GM19099 (cell line): Measurements from ENCODE around the gene L1CAM.

Source experiments
- POLR2A ChIP-seq: IDR thresholded peaks from 3 replicates; pipeline ENCODE4 v1.6.1; 2011; ENCODE audit warnings: low read depth; ENCODE audit not compliant: insufficient read length; ENCODE audit errors: extremely low read depth

L1CAM gene

DNA sequence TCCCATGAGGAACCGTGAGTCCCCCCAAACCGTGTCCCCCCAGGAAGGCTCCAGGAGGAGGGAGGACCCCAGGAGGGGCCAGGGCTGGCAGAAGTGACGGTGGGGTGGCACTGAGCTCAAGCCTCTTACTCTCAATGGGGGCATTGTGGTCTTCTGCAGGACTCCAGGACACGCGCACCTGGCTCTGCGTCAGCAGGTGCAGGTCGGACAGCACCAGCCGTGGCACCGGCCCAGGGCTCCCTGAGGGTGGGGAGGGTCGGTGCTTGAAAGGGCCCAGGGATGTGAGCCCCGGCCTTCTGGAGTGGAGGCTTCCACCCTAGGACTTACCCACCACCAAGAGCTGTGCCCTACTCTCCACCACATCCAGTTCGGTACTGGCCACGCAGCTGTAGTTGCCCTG, 18.3 kb downstream of the L1CAM start:
- TF ChIP-seq POLR2A, result no peak

DNA sequence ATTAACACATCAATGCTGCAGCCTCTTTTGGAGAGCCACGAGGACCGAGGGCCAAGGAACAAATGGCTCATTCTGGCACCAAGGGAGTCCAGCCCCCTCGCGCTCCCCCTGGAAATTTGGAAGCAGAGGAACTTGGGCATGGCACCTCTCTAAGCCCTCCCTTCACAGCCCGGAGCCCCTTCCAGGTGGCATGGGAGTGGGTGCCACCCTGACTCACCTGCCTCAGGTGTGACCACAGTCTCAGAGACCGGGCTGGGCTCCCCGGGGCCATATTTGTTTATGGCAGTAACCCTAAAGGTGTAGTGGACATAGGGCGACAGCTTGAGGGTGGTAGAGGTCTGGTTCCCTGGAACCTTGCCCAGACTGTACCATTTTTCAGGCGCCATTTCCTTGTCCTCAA, 18.8 kb downstream of the L1CAM start:
- no peak for TF ChIP-seq POLR2A

DNA sequence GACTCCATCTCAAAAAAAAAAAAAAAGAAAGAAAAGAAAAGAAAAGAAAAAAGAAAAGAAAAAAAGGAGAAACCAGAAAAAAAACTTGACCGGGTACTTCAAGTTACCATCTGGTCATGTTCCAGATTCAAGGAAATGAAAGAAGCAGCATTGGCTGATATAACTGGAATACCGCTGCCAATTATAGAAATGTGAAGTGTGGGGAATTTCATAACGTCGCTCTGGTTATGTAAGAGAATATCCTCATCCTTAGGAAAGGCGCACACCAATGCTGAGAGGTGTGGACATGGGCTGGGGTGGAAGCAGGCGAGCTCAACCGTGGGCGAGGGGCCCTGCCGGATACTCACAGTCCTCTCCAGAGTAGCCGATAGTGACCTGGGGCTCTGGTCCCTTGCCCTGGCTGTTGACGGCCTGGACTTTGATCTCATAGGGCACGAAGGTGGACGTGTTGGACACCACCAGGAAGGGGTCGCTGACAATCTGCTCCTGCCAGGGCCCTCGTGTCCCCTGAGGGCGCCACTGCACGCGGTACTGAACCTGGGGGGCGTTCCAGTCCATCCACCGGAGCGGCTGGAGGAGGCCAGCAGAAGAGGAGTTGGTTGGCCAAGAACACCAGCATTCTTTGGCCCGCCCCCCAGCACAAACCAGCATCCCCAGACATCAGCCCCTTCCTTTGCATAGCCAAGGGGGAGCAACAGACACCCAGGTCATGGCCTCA, 19.5 kb downstream of the L1CAM start:
- TF ChIP-seq POLR2A, result no peak

DNA sequence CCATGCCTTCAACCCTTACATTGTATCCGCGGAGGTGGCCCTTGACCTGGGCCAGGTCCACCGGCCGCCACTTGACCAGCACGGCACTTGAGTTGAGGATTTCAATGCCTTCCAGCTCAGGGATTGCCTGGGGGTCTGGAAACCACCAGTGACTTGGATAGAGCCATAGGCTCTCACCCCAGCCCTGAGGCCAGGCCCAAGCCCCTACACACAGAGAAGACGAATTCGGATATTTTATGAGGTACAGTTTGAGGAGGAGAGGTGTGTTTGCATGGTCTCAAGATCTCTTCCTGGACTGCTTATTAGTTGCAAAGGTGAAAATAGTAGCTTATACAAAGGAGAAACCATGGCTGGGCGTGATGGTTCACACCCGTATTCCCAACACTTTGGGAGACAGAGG, 20.3 kb downstream of the L1CAM start:
- no peak for TF ChIP-seq POLR2A

DNA sequence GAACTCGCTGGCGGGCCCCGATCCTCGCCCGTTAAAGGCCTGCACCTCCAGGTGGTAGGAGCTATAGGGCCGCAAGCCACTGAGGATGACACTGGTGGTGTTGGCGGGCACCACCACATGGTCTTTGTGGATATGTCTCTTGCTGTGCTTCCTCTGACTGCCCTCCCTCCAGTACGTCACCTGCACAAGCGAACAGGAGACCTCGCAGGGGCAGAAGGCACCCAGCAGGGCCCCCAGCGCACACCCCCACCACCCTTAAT, 20.7 kb downstream of the L1CAM start:
- TF ChIP-seq POLR2A, result no peak

DNA sequence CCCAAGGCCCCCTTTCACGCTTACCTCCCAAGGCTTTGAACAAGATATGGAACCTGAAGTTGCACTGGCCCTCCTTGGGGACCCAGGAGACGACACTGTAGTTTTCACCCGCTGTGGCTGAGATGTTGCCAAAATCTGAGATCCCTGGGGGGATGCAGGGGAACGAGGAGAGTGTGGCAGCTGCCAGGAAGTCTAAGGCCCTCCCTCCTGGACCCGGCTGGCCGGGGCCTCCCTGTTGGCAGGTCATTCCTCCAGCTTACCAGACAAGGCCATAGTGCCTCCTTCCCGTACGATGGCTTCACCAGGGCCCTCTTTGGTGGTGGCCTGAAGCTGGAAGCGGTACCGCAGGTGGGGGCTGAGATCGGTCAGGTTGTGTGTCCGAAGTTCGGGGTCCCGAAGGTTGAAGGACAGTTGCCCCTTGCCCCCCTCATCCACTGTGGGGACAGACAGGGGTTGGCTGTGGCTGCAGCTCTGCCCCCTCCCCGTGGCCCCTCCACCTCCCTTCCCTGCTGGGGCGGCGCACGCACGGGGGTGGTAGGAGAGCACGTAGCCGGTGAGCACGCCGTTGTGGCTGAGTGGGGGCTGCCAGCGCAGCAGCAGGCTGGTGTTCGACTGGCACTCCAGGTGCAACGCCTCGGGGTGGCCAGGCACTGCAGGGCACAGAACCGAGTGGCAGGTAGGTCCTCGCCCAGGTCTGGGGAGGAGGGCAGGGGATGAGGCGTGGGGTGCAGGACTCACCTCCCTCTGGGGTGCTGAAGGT, 21.2 kb downstream of the L1CAM start:
- TF ChIP-seq POLR2A, result no peak

DNA sequence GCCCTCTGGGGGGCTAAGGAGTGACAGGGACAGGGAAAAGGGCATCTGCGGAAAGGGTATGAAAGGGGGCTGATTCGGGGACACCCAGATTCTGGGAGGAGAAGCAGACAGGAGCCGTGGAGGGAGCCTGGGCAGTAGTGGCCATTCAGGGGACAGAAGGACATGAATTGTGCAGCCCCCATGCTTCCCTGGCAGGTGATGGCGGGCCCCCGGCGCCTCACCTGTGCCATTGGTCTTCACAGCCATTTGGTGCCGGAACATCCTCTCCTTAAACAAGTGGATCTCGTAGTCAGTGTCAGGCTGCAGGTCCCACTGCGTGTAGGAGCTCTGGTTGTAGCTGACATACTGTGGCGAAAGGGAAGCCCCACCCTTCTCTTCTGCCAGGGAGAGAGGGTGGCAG, 21.9 kb downstream of the L1CAM start:
- TF ChIP-seq POLR2A, result no peak

DNA sequence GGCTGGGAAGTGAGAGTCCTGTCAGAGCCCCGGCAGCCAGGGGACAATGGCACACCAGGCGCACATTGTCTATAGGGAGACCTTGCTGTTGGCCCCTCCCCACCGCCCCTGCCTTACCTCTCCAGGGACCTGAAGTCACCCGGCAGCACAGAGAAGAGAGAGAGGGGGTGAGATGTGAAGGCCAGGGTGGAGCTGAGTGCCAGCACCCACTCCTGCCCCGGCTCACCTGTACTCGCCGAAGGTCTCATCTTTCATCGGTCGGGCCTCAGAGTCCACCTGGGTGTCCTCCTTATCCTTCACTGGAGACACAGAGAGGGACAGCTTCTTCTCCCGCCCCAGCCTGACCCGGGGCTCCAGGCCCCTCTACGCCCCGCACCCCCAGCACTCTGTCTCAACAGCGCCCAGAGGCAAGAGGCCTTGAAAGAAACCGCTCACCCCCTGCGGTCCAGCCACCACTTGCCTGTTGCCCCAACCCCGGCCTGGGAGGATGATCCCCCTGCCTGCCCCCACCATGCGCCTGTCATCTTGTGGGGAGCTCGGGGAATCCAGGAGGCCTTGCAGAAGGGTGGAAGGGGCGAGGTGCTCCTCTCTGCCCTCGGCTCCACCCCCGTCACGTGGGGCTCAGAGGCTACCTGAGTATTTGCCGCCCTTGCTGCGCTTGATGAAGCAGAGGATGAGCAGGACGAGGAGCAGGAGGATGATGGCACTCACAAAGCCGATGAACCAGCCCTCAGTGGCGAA, 22.6 kb downstream of the L1CAM start:
- no peak for TF ChIP-seq POLR2A

DNA sequence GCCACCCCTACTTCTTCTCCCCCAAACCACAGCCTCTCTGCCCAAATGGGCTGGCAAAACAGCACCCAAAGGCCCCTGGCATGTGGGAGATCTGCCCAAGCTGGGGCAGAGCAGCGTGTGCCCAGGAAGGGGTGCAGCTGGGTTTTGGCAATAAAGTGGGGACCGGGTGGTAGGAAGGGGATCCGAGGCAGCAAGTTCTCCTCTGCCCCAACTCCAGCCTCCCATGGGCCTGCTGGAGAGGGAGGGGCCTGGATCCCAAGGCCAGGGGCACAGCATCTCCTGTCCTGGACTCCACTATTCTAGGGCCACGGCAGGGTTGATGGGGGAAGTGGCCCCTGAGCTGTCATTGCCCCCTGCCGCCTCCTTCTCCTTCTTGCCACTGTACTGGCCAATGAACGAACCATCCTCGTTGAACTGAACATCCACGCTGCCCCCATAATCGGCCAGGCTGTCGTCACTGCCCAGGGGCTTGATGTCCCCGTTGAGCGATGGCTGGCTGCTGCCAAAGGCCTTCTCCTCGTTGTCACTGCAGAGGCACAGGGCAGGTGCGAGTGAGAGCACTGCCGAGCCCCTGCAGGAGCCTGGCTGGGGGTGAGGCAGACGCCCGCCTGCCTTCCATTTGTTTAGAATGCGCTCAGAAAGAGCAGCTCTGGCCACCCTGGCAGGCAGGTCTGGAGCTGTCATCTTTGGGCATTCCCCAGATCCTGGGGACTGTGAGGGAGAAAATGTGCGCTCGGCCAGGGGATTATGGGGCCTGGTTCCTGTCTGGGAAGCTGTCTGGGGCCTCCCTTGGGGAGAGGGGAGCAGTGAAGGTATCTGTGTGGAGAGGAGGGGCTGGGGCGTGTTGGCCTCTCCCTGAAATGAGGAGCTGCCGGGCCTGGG, 23.4 kb downstream of the L1CAM start:
- TF ChIP-seq POLR2A, result no peak

DNA sequence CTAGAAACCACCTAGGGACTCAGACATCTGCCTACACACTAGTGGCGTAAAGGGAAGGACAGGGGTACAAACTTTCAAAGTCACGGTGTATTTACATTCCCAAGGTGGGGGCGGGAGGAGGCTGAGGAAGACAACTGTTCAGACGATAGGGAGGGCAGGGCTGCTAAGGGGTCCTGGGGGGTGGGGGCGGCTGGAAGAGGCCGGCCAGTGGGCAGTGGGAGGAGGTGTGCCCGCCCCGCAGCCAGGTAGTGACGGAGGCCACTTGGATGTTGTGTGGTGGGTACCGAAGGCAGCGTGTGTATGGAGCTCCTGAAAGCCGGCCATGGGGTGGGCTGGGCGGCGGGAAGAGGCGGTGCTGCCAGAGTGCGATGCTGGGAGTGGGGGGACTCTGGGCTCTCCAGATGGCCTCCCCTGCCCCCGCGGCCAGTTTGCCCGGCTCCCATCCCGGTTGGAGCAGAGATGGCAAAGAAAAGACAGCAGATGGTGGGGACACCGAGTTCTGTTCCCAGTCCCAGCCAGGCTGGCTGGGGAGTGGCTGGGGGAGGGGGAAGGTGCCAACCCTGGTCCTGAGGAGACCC, 24.2 kb downstream of the L1CAM start:
- no peak for TF ChIP-seq POLR2A

DNA sequence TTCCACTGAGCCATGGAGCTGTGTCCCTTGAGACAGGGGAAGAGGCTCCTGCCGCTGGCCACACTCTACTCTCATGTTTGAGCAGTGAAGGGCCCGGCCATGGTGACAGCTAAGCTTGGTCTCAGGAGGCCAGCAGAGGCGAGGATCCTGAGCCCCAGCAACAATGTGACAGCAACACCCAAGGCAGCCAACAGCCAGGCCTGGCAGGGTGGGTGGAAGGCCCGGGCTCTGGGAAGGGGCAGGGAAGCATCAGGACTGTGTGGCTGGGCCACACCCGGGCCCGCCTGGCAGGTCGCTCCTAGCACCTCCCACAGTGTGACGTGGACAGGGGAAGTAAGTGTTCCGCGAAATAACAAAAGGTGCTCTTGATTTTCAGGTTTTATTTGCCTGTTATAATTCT, 24.8 kb downstream of the L1CAM start:
- no peak for TF ChIP-seq POLR2A

DNA sequence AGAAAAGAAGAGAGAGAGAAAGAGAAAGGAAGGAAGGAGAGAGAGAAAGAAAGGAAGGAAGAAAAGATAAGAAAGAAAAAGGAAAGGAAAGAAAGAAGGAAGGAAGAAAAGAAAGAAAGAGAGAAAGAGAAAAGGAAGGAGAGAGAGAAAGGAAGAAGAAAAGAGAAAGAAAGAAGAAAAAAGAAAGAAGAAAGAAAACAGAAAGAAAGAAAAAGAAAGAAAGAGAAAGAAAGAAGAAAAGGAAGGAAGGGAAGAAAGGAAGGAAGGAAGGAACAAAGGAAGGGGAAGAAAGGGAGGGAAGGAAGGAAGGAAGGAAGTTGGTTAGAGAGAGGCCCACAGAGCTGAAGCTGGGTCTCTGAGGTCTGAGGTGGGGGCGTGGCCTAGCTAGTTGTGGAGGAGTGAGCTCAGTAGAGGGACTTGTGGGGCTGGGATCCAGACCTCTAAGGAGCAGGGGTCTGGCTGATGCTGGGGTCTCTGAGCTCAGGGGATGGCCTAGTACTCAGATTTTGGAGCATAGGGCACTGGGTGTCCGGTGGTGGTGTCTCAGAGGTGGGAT, 28.5 kb downstream of the L1CAM start:
- TF ChIP-seq POLR2A, result no peak

DNA sequence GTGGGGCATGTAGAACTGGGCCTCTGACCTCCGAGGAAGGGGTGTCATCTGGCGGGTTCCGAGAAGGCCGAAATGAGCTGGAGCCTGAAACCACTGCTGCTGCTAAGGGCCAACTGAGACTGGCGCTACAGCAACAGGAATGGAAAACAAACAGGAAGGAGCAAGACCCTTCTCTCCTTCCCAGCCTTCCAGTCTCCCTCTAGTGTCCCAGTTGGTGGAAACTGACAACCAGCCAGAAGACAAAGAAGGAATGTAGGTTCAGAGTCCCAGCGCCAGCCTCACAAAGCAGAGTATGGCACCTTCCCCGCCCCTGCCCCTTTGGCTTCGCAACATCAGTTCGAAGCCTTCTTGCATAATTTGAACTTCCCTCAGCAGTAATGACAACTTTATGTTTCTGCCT, 31.3 kb downstream of the L1CAM start:
- no peak for TF ChIP-seq POLR2A

DNA sequence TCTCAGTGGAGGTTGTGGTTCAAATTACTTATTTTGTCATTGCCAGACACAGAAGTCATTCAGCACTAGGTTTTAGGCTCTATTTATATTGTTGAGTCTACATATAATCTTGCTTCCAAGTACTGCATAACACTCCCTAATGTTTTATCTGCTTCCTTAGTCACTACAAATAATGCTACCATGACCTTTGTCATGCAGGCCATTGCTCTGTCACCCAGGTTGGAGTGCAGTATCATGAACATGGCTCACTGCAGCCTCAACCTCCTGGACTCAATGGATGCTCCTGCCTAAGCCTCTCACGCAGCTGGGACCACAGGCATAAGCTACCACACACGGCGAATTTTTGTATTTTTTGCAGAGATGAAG, 32.1 kb downstream of the L1CAM start:
- no peak for TF ChIP-seq POLR2A
